ENCODE results near the gene LRRC31. TPM values are rescaled to one million over a fixed set of nuclear protein-coding genes. Genes with fewer than 3 reads are reported as not detected.

LRRC31 gene
- not detected in 2 replicates for total RNA-seq (2021)
- Bru-seq, nascent RNA: percentile 3 among the genes with signal in this experiment
- BruChase-seq, experiment 1, labeled RNA remaining after a 2-hour chase: not detected
- BruChase-seq, experiment 2, labeled RNA remaining after a 6-hour chase: not detected
- long read RNA-seq: 0 reads

- BruUV-seq (replicated peaks): no TSS peak
- ChIA-PET CTCF (no interaction called here), POLR2A (ENCODE audit: low non-redundant PET) (no interaction called here)
- H3K27me3 ChIP-seq (replicated peaks; ENCODE audit: insufficient read depth, low read depth, low read length, poor library complexity): no peaks in the 10 kb centered on the region
- no peak within 1 kb of the TSS for H3K27ac ChIP-seq (ENCODE audit: low read depth, low read length, poor library complexity, severe bottlenecking)
- no peaks in the 10 kb centered on the region for H3K36me3 ChIP-seq (ENCODE audit: insufficient read depth, low read length, poor library complexity, severe bottlenecking)
- H3K4me3 ChIP-seq (ENCODE audit: low read depth, low read length, poor library complexity, severe bottlenecking): no peak within 1 kb of the TSS
- intact Hi-C loops (cut with micrococcal nuclease; ENCODE audit: unreplicated experiment): loop anchor here (10.0 kb wide), 1 partner anchor 175 kb away; no protein-coding TSS in a partner anchor
- DNase-seq (ENCODE audit: low spot score): no peak
- TF ChIP-seq EZH2 (IDR thresholded peaks at IDR 0.05; ENCODE audit: borderline replicate concordance, low read depth, low read length, poor library complexity, severe bottlenecking): no peak
- TF ChIP-seq, protein P1, sequence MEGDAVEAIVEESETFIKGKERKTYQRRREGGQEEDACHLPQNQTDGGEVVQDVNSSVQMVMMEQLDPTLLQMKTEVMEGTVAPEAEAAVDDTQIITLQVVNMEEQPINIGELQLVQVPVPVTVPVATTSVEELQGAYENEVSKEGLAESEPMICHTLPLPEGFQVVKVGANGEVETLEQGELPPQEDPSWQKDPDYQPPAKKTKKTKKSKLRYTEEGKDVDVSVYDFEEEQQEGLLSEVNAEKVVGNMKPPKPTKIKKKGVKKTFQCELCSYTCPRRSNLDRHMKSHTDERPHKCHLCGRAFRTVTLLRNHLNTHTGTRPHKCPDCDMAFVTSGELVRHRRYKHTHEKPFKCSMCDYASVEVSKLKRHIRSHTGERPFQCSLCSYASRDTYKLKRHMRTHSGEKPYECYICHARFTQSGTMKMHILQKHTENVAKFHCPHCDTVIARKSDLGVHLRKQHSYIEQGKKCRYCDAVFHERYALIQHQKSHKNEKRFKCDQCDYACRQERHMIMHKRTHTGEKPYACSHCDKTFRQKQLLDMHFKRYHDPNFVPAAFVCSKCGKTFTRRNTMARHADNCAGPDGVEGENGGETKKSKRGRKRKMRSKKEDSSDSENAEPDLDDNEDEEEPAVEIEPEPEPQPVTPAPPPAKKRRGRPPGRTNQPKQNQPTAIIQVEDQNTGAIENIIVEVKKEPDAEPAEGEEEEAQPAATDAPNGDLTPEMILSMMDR (conservative IDR thresholded peaks at IDR 0.05; ENCODE audit: low read depth, low read length): no peak
- H3K4me1 ChIP-seq (ENCODE audit: insufficient read depth, low read length, poor library complexity, severe bottlenecking): no peaks in the 10 kb centered on the region
- H3K9me3 ChIP-seq (ENCODE audit: low read depth, low read length, poor library complexity, severe bottlenecking): no peaks in the 10 kb centered on the region
Measured at GRCh38 chr3:169869484-169870220, at the start of gene LRRC31. Gene LRRC31, minus strand, starts transcription at chr3:169869935. Its CDS starts 128 bp downstream, at chr3:169869807.

- peak; percentile 12 for DNase-seq (ENCODE audit: low spot score)
- CTCF ChIA-PET: no interaction called here
Measured at GRCh38 chr3:169914321-169914720, 44.6 kb upstream of the LRRC31 start.

DNA sequence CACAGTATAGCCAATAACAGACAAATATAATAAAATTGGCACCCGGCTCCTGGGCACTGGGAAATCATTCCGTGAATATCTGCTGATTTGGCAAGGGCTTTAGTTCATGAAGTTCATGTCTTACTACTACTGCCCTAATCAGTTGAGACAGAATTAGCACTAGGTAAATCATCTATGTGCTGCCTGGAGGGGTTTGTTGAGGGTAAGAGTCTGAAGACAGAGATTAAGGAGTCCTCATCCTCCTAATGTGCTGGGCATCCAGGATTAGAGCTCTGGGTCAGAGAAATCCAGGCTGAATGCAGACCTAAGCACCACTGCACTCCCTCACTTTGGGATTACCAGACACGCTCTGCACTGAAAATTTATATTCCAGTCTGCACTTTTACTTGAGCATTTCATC, 43.6 kb upstream of the LRRC31 start:
- no peaks in the 10 kb centered on the region for H3K9me3 ChIP-seq (ENCODE audit: low read depth, low read length, poor library complexity, severe bottlenecking)
- H3K27me3 ChIP-seq (replicated peaks; ENCODE audit: insufficient read depth, low read depth, low read length, poor library complexity): no peaks in the 10 kb centered on the region
- TF ChIP-seq, protein P1 (conservative IDR thresholded peaks at IDR 0.05; ENCODE audit: low read depth, low read length): no peak
- TF ChIP-seq EZH2 (IDR thresholded peaks at IDR 0.05; ENCODE audit: borderline replicate concordance, low read depth, low read length, poor library complexity, severe bottlenecking): no peak
- no peak overlapping the region for H3K27ac ChIP-seq (ENCODE audit: low read depth, low read length, poor library complexity, severe bottlenecking)
- H3K36me3 ChIP-seq (ENCODE audit: insufficient read depth, low read length, poor library complexity, severe bottlenecking): no peaks in the 10 kb centered on the region
- intact Hi-C loops (cut with micrococcal nuclease; ENCODE audit: unreplicated experiment): no loop called here
- no TSS peak for BruUV-seq (replicated peaks)
- ChIA-PET CTCF (no interaction called here), POLR2A (ENCODE audit: low non-redundant PET) (no interaction called here)
- H3K4me3 ChIP-seq (ENCODE audit: low read depth, low read length, poor library complexity, severe bottlenecking): no peak overlapping the region
- no peak for DNase-seq (ENCODE audit: low spot score)
- H3K4me1 ChIP-seq (ENCODE audit: insufficient read depth, low read length, poor library complexity, severe bottlenecking): no peaks in the 10 kb centered on the region

More at GRCh38 chr3:169914321-169914720, 44.6 kb upstream of the LRRC31 start:
- intact Hi-C loops (cut with micrococcal nuclease; ENCODE audit: unreplicated experiment): no loop called here
- no peak overlapping the region for H3K4me3 ChIP-seq (ENCODE audit: low read depth, low read length, poor library complexity, severe bottlenecking)
- H3K9me3 ChIP-seq (ENCODE audit: low read depth, low read length, poor library complexity, severe bottlenecking): no peaks in the 10 kb centered on the region
- no peaks in the 10 kb centered on the region for H3K4me1 ChIP-seq (ENCODE audit: insufficient read depth, low read length, poor library complexity, severe bottlenecking)
- no peaks in the 10 kb centered on the region for H3K36me3 ChIP-seq (ENCODE audit: insufficient read depth, low read length, poor library complexity, severe bottlenecking)
- no peak overlapping the region for H3K27ac ChIP-seq (ENCODE audit: low read depth, low read length, poor library complexity, severe bottlenecking)
- POLR2A ChIA-PET (ENCODE audit: low non-redundant PET): no interaction called here
- H3K27me3 ChIP-seq (replicated peaks; ENCODE audit: insufficient read depth, low read depth, low read length, poor library complexity): no peaks in the 10 kb centered on the region
- no TSS peak for BruUV-seq (replicated peaks)
- TF ChIP-seq EZH2 (IDR thresholded peaks at IDR 0.05; ENCODE audit: borderline replicate concordance, low read depth, low read length, poor library complexity, severe bottlenecking): no peak
- TF ChIP-seq, protein P1 (conservative IDR thresholded peaks at IDR 0.05; ENCODE audit: low read depth, low read length): no peak

All from A673 (cell line).